Measurements from ENCODE around the gene PRKCB.

The PRKCB gene

DNA sequence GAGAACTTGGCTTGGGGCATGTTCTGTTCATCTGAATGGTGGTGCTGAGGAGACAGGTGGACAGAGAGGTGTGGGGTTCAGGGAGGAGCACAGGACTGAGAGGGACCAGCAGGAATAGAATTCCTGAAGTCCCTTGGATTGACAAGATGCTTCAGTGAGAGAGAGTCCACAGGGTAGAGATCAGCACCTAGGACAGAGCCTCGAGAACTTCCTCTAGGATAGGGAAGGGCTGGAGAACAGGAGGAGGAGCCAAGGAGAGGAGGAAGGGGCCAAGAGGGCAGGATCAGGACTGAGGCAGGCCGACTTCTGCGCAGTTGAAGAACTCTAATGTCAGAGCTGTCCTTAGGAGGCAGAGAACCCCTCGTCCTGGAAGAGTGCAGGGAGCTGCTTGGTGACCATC is 138.4 kb downstream of the PRKCB start:
- DNase-seq = no peak

DNA sequence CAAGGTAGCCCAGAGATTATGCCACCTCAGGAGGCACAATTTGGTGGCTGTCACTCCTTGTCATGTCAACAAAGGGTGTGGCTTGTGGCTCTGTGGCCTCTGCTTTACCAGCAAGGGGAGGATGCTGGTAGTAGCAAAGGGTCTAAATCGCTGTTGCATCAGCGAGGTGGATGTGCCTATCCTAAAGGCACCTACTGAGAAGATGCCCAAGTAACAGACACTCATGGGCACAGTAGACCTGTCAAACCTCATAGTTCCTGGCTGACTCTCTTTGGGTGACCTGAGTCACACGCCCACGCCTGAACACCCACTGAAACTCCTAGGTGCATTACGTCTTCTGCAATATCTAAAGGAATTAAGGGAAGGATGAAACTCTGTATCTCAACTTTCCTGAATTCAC is 139.5 kb downstream of the PRKCB start:
- no peak for DNase-seq

DNA sequence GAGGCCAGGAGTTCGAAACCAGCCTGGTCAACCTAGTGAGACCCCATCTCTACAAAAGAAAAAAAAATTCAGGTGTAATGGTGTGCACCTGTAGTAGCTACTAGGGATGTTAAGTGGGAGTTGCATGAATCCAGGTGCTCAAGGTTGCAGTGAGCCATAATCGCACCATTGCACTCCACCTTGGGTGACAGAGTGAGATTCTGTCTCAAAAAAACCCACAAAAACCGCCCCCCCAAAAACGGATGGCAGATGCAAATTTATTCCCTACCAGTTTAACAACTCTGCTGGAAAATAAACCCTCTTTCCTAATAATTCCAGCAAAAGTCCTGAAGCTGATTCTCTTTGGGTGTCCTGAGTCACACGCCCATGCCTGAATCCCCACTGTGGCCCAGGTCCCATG is 140.3 kb downstream of the PRKCB start:
- DNase-seq = no peak

DNA sequence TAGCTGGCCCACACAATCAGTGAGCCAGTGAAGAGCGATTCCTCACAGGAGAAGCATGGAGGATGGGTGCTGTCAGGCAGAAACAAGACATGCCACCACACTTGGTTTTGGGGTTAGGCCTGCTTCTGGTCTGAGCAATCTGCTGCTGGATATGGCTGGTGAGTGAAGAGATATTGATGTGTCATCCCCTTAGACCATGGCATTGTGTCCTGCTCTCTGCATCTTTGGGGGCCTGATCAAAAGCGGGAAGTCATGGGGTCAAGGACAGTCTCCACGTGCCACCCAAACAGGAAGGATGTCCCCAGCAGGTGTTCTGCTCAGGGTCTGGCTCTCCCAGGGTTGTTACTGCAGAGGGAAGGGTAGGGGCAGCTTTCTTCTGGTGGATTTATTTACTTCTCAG is 140.7 kb downstream of the PRKCB start:
- no peak for DNase-seq

DNA sequence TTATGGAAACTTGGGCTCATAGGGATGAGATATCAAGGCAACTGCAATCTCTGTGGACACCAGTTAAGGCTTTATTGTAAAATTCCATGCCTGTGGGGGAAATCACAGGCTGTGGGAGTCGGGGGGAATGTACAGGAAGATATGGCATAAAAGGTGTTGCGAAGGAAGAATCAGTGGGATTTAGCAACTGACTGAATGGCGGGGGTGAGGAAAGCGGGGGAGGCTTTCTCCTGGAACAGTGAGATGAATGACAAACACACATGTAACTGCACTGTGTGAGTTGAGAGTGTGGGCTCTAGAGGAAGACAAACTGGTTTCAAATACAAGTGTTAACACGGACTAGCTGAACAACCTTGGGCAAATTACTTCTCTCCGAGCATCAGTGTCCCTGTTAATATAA is 143.7 kb downstream of the PRKCB start:
- DNase-seq = no peak

DNA sequence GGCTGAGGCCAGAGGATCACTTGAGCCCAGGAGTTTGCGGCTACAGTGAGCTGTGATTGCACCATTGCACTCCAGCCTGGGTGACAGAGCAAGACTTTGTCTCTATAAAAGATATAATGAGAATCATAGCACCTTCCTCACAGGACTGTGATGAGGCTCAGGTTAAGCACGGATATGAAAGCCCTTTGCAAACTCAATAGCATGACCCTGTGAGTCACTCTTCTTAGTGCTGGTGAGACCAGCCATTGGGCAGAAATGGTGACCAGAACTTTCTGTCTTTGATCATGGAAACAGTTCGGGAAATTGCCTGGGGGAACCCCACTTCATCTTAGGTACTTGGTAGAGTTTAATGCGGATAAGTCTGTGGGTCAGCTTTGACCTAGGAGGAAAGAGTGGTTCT is 144.2 kb downstream of the PRKCB start:
- DNase-seq = no peak

DNA sequence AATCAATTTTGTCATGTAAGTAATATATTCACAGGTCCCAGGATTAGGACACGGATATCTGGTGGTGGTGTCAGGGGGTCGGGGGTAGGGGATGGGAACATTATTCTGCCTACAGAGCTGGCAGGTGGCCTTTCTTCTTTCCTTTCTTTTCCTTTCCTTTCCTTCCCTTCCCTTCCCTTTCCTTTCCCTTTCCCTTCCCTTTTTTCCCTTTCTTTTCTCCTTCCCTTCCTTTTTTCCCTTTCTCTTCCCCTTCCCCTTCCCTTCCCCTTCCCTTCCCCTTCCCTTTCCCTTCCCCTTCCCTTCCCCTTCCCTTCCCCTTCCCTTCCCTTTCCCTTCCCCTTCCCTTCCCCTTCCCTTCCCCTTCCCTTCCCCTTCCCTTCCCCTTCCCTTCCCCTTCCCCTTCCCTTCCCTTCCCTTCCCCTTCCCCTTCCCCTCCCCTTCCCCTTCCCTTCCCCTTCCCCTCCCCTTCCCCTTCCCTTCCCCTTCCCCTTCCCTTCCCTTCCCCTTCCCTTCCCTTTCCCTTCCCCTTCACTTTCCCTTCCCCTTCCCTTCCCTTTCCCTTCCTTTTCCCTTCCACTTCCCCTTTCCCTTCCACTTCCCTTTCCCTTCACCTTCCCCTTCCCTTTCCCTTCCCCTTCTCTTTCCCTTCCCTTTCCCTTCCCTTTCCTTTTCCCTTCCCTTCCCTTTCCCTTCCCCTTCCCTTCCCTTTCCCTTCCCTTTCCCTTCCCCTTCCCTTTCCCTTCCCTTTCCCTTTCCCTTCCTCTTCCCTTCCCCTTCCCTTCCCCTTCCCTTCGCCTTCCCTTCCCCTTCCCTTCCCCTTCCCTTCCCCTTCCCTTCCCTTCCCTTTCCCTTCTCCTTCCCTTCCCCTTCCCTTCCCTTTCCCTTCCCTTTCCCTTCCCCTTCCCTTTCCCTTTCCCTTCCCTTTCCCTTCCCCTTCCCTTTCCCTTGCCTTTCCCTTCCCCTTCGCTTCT is 145.9 kb downstream of the PRKCB start:
- DNase-seq = no peak

DNA sequence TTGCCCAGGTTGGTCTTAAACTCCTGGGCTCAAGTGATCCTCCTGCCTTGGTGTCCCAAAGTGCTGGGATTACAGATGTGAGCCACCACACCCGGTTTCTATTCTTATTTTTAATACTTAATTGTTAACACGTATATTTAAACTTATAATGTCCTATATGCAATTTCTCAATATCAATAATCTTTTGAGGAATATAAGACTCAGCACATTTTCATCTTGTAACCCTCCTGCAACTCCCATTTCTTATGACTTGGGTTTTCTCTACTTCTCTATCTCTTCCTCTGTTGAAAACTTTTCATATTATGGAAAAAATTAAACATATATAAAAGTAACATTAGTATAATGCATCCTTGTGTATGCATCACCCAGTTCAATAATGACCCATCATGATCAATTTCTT is 150.7 kb downstream of the PRKCB start:
- no peak for DNase-seq

DNA sequence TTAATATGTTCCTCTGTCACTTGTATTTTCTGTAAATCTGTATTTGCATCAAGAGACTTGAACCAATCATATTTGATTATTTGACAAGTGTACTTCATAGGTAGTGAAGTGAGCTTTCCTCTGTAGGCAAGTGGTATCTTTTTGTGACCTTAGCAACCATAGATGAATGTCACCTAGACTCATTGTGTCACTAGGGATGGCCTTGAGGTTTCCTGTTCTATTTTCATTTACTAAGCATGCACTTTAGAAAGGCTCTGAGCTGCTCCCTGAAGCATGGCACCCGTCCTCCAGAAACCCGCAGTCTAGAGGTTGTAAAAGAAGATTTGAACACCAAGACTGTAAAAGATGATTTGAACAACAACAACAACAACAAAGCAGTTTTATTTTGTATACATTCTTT is 151.7 kb downstream of the PRKCB start:
- no peak for DNase-seq

DNA sequence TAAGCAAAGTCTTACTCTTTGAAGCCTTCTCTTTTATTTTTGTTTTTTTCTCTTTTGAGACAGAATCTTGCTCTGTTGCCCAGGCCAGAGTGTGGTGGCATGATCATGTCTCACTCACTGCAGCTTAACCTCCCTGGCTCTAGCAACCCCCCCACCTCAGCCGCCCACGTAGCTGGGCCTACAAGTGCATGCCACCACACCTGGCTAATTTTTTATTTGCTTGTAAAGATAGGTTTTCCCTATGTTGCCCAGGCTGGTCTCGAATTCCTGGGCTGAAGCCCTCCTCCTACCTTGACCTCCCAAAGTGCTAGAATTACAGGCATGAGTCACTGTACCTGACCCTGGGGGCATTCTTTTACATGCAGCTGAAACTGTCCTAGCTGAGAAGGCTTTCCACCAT is 154.7 kb downstream of the PRKCB start:
- no peak for DNase-seq

DNA sequence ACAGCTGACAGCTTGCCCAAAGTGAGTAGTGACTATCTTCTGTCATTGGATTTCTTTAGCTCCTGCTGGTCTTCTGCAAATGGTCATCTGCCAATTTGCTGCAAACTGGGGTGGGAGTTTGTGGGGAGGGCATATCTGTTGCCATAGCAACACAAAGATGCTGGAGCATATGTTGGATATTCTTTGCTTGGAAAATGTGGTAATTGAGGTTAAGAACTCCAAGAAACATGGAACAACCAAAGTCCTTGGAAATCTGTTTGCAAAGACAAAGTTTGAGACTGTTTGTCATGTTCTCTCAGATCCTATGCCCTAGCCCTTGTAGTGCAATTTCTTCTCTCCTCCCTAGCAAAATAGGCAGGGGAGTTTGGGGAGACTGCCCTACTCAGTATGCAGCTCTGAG is 155.3 kb downstream of the PRKCB start:
- no peak for DNase-seq

DNA sequence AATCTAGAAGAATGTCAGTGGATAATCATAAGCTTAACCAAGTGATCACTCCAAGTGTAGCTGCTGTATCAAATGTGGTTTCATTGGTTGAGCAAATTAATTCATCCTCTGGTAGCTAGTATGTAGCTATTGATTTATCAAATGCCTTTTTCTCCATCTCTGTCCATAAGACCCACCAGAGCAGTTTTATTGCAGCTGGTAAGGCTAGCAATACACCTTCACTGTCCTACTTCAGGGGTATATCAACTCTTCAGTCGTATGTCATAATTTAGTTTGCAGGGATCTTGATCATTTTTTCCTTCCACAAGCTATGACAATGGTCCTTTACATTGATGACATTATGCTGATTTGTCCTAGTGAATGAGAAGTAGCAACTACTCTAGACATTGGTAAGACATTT is 158.8 kb downstream of the PRKCB start:
- DNase-seq = no peak

DNA sequence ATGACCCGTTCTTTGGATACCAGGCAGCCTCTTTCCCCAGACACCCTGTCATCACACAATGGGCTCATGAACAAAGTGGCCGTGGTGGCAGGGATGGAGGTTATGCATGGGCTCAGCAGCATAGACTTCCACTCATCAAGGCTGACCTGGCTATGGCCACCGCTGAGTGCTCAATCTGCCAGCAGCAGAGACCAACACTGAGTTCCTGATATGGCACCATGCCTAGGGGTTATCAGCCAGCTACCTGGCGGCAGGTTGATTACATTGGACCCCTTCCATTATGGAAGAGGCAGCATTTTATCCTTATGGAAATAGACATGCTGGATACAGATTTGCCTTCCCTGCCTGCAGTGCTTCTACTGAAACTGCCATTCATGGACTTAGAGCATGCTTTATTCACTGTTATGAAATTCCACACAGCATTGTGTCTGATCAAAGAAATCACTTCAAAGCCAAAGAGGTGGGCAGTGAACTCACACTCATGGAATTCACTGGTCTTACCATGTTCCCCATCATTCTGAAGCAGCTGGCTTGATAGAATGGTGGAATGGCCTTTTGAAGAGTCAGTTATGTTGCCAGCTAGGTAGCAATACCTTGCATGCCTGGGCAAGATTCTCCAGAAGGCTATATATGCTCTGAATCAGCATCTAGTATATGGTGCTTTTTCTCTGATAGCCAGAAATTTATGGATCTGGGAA is 160.6 kb downstream of the PRKCB start:
- no peak for DNase-seq

DNA sequence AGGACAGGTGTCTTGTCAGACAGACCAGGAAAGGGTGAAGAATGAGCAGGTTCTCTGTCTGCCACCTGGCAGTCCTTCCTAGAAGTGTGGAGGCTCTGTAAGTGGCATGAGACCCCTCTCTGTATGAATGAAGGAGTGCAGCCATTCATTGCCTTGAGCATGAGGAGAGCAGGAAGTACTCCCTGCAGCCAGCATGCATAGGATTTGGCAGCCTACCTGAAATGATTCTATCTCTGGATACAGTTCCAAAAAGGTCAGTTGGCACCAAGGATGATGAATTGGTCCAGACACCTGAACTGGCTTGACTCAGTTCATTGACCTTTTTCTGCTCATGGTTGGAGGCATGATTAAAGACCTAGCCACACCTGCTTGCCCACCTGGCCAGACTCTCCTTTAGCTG is 163.0 kb downstream of the PRKCB start:
- no peak for DNase-seq

DNA sequence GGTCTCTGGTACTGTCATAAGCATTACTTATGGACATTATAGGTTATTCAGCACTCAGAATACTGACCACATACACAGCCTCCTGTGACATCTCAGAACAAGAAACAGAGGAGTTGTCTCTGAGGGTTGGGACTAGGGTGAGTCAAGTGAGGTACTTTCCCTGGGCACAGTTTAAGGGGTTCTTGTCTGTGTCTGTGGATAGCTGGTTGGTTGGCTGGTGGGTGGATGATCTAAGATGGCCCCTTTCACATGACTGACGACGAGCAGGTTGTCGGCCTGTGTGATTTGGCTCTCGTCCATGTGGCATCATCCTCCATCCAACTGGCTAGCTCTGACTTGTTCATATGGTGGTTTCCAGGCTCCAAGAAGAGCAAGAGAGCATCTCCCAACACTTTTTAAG is 163.9 kb downstream of the PRKCB start:
- DNase-seq = no peak

DNA sequence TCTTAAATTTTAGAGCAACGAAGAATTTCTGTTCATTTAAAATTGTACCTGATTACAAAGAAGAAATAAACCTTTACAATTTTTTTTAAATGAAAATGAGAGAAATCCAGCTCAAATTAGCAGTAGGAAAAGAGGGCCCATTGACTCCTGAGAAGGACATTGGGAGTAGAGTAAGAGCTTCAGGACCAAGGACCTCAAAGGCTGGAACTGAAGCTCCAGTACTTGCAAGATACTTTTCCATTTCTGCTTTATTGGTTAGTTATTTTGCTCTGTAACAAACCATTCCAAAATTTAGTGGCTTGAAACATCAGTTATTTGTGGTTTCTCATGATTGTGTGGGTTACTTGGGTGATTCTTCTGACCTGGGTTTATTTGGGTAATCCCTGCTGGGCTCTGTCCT is 165.9 kb downstream of the PRKCB start:
- DNase-seq = no peak

DNA sequence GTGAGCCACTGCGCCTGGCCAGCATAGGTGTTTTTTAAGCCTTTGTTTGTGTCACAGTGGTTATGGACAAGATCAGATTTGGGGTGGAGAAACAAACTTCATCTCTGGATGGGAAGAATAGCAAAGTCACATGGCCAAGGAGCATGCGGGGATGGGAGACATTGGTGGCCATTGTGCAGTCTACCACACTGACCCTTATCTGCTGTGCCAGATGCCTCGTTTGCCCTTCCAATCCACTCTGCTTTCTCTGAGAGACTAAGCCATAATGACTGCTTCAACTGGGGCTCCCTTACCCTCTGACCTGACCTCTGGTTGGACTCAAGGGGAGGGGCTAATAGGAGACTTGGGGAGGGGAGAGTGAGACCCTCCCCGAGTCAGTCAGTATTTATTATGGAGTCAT is 166.8 kb downstream of the PRKCB start:
- no peak for DNase-seq

DNA sequence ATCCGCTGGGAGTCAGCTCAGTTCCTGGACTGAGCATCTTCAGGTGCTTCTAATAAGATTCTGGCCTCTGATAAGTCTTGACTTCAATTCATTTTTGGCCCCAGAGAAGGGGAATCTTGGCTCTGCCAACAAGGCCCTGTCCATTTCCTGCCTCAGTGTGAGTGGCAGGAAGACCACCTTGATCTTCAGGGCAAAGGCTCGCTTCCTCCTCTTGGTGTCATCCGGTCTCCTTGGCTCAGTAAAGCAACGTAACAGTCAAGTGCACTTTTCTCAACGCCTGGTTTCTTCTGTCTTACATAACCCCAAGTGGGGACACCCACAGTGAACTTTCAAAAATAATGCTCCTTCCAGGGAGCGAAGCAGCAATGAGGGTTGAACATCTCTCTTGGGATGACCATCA is 169.8 kb downstream of the PRKCB start:
- no peak for DNase-seq

DNA sequence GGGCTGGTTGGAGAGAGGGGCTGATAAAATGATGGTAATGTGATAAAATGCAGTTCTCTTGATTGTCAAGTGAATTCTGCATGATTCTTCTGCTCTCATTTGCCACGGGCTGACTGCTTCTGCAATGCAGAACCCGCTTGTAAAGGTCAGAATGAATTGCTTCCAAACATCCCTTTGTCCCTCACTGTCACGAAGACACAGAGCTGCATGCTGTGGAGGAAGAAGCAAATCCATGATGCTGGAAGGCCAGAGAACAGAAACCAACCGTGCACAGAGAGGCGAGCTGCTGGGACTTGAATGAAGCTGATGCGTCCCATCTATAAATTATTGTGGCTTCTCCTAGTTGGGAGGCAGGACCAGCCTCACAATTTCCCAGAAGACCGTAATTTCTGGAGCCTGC is 171.6 kb downstream of the PRKCB start:
- no peak for DNase-seq

DNA sequence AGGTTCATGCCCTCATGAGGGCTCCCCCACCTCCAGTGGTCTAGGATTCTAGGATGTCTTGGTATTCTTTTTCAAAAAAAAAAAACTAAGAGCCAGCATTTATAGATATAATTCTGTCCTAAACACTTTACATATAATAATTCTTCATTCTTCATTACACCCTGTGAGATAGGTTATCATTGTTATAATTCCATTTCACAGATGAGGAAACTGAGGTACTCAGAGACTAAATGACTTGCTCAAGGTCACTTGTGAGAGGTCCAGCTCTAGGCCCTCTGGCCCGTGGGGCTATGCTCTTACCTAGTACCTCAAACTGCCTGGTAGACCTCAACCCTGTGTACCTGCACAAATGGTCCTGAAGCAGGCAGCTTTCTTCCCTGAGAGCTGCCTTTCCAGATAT is 172.2 kb downstream of the PRKCB start:
- no peak for DNase-seq

DNA sequence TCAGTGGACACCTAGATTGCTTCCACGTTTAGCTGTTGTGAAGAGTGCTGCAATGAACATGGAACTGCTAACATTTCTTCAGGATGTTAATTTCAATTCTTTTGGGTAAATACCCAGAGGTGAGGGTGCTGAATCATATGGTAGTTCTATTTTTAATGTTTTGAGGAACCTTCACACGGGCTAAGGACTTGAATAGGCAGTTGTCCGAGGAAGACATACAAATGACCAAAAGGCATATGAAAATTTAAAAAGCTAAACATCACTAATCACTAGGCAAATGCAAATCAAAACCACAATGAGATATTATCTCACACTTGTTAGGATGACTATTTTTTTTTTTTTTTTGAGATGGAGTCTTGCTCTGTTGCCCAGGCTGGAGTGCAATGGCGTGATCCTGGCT is 173.3 kb downstream of the PRKCB start:
- no peak for DNase-seq

DNA sequence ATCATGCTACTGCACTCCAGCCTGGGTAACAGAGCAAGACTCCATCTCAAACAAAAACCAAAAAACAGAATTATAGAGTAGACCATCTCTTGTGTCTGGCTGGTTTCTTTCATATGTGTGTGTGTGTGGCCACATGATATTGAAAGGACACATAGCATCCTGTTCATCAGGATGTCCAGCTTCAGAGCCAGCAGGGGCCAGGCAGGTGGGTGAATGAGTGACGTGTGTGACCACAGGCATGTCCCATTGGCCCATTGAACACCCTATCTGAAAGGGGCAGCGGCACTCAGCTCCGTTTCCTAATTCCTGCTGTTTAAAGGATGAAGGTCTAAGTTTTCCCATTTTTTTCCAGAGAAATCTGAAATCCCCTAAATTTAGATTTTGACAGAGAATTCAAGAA is 174.2 kb downstream of the PRKCB start:
- no peak for DNase-seq

DNA sequence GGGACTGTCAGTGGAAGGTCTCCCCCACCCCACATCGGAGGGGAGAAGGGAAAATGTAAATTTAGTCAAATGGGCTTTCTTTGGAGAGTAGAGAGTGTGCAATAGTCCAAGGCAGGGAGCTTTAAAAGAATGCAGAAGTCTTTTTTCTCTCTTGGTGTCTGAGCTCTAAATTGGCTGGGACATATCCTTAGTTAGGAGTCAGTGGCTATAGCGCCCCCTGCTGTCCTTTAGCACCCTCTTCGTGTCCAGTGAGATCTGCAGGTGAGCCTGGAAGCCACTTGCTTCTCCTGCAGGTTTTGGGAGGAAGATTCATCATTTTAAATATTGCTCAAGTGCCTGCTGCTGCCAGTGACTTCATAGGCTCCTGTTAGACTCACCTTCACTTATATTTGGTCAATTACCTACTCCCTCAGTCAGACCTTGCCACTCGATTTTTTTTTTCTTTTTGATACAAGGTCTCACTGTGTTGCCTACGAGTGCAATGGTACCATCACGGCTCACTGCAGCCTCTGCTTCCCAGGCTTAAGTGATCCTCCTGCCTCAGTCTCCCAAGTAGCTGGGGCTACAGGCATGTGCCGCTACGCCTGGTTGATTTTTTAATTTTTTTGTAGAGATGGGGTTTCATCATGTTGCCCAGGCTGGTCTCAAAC is 174.8 kb downstream of the PRKCB start:
- DNase-seq = peak; percentile 71

DNA sequence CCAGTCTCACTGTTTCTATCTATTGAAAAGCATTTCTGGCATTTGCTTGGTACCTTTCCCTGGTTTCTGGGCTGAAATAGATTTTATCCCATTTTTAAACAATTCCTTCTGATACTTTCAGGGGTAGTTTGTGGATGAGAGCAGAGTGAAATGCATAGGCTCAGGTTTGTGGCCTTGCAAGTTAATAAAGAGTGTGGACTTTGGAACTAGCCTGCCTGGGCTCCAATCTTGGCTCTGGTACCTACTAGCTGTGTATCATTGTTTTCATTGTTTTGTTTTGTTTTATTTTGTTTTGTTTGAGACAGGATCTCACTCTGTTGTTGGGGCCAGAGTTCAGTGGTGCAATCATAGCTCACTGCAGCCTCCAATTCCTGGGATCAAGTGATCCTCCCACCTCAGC is 175.5 kb downstream of the PRKCB start:
- DNase-seq = no peak

Measured in NCI-H1105 treated with DMSO at 0.1 percent for 48 hours (cell line).